ENCODE data around the gene ST6GALNAC3.
"Not testable (repeated sequence)": the region's sequence is repeated elsewhere in the genome, so short reads cannot be mapped to it uniquely, and the experiment has no call there.

Gene ST6GALNAC3

GRCh38 chr1:76237211-76237610, 162.7 kb downstream of the ST6GALNAC3 start:
- in situ Hi-C loops (cut with HindIII; ENCODE audit: low sequenced_read_pairs), result no loop called here

- in situ Hi-C loops (cut with HindIII; ENCODE audit: low sequenced_read_pairs), result no loop called here
These were observed 163.6 kb downstream of the ST6GALNAC3 start for GRCh38 chr1:76238094-76238628.

DNA sequence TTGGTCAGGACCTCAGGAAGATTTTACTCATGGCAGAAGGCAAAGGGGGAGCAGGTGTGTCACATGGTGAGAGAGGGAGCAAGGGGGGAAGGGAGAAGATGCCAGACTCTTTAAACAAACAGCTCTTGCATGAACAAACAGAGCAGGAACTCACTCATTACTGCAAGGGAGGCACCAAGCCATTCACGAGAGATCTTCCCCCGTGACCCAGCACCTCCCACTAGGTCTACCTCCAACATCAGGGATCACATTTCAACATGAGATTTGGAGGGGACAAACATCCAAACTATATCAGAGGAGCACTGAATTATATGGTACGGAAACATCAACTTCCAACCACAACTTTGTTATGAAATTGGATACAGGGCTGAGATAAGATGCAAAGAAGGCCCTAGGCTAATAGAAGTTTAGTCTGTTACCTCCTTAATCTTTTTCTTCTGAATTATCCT, 164.9 kb downstream of the ST6GALNAC3 start:
- in situ Hi-C loops (cut with HindIII; ENCODE audit: low sequenced_read_pairs), result no loop called here

DNA sequence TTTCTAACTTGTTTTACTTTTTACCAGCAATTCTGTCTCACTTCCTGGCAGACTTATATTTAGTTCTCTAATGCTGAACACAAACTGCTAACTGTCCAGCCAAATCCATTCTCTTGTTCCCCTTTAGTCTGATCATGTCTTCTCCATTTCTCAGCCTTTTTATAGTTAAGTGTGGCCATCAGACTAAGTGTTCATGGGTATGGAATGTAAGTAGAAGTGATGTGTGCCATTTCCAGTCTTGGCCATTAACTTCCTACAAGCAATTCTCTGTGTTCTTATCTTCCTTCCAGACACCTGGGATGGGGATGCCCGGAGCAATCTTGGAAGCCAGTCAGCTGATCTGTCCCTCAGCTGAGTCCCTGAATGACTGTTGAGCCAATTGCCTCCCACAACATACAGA, 165.8 kb downstream of the ST6GALNAC3 start:
- in situ Hi-C loops (cut with HindIII; ENCODE audit: low sequenced_read_pairs), result no loop called here

- in situ Hi-C loops (cut with HindIII; ENCODE audit: low sequenced_read_pairs), result not testable (repeated sequence)
These were observed 168.0 kb downstream of the ST6GALNAC3 start for GRCh38 chr1:76242587-76242986.

DNA sequence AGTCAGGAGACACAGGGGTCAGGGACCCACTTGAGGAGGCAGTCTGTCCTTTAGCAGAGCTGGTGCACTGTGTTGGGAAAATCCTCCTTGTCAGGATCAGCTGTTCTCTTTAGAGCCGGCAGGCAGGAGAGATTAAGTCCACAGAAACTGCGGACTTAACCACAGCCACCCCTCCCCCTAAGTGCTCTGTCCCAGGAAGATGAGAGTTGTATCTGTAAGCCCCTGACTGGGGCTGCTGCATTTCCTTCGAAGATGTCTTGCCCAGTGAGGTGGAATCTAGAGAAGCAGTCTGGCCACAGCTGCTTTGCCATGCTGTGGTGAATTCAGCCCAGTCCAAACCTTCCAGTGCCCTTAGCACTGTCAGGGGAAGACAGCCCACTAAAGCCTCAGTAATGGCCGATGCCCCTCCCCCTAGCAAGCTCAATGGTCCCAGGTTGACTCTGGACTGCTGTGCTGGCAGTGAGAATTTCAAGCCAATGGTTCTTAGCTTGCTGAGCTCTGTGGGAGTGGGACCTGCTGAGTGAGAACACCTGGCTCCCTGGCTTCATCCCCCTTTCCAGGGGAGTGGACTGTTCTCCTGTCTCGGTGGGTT, 172.8 kb downstream of the ST6GALNAC3 start:
- in situ Hi-C loops (cut with HindIII; ENCODE audit: low sequenced_read_pairs), result no loop called here

DNA sequence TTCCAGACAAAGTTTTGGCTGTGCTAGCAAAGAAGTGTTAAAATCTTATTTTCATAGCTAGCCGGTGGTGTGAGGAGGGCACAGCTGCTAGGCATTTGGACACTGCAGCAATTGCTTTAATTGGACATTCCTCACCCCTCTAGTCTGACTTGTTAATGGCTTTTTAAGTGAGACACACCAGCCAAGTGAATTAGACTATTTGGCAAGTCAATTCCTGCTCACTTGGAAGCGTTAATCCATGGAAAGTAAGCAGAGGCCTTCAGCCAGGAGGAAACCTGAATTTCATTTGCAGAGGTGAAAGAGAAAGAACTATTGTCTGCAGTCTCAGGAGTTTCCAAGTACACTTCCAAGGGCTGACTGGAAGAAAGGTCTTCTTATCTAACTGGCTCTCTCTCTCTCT, 175.7 kb downstream of the ST6GALNAC3 start:
- in situ Hi-C loops (cut with HindIII; ENCODE audit: low sequenced_read_pairs), result no loop called here

GRCh38 chr1:76252431-76252830, 177.9 kb downstream of the ST6GALNAC3 start:
- in situ Hi-C loops (cut with HindIII; ENCODE audit: low sequenced_read_pairs), result no loop called here

GRCh38 chr1:76254104-76255030, 179.8 kb downstream of the ST6GALNAC3 start:
- in situ Hi-C loops (cut with HindIII; ENCODE audit: low sequenced_read_pairs), result no loop called here

GRCh38 chr1:76256289-76257223, 182.0 kb downstream of the ST6GALNAC3 start:
- in situ Hi-C loops (cut with HindIII; ENCODE audit: low sequenced_read_pairs), result no loop called here

- in situ Hi-C loops (cut with HindIII; ENCODE audit: low sequenced_read_pairs), result no loop called here
These were observed 183.3 kb downstream of the ST6GALNAC3 start for GRCh38 chr1:76257823-76258222.

GRCh38 chr1:76259270-76259669, 184.7 kb downstream of the ST6GALNAC3 start:
- in situ Hi-C loops (cut with HindIII; ENCODE audit: low sequenced_read_pairs), result no loop called here

GRCh38 chr1:76260279-76260678, 185.7 kb downstream of the ST6GALNAC3 start:
- in situ Hi-C loops (cut with HindIII; ENCODE audit: low sequenced_read_pairs), result no loop called here

GRCh38 chr1:76262601-76263000, 188.1 kb downstream of the ST6GALNAC3 start:
- in situ Hi-C loops (cut with HindIII; ENCODE audit: low sequenced_read_pairs), result no loop called here

DNA sequence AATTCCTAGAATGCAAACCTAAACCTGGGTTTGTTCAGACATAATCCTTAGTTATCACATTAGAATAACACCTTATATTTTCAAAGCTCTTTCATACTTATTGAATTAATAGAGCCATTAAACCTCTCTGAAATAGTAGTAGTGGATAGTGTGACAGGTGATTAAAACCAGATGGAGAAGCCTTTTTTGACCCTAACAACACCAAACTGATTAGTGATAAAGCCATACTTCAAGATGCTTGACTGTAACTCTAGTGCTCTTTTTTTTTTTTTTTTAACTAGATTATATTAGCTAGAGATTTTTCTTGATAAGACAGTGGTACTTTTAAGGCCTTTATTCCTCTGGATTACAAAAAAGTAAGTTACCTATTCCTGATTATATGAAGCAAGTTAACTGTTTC, 190.1 kb downstream of the ST6GALNAC3 start:
- in situ Hi-C loops (cut with HindIII; ENCODE audit: low sequenced_read_pairs), result no loop called here

DNA sequence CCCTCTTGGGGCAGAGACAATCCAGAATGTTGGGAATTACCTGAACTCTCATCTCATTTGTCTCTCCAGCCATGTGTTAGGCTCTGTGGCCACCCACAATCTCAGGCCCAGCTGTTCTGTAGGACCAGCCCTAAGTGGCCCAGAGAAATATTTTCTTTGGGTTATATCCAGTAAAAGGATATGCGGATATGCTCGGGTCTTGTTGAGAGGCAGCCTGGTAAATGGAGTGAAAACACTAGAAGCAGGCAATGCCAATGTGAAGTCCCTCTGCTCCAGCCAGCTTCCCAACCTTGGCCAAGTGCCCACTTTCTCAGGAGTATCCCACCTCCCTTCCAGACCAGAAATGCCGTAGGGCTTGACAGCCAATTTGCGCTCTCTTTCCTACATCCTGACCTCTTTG, 192.2 kb downstream of the ST6GALNAC3 start:
- in situ Hi-C loops (cut with HindIII; ENCODE audit: low sequenced_read_pairs), result no loop called here

DNA sequence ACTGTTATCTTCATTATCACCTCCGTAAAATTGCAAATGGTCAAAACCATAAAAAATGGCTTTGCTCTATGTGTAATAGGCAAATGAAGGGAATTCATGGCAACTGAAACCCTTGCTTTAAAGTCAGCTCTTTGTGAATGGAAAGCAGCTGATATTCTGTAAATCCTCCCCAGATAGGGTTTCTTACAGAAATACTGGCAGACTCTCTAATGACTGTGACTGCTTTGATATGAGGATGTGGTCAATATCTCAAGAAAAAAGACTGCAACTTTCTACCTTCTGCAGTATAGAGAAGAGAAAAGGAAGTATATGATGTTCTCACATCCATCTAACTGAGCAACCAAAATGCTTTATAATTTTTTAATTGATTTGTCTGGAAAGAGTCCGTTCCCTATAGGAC, 193.1 kb downstream of the ST6GALNAC3 start:
- in situ Hi-C loops (cut with HindIII; ENCODE audit: low sequenced_read_pairs), result no loop called here

GRCh38 chr1:76268341-76268740, 193.8 kb downstream of the ST6GALNAC3 start:
- in situ Hi-C loops (cut with HindIII; ENCODE audit: low sequenced_read_pairs), result no loop called here

DNA sequence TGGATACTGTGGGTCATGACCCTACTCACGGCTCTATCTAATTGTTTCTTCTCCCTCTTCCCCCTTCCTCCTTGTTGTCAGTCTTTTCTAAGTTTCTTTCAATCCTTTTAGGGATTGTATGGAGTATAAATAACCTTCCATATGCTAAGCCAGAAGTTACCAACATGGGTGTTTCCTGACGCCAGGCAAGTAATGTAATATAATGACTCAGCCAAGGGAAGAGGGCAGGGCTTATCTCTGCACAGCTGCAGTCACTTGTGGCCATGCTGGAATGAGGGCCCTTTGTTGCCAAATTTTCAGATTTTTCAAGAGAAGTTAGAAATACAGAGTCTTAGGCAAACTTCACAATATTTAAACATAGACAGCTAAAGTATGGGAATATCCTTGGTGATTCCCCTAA, 194.6 kb downstream of the ST6GALNAC3 start:
- in situ Hi-C loops (cut with HindIII; ENCODE audit: low sequenced_read_pairs), result no loop called here

GRCh38 chr1:76274302-76274701, 199.8 kb downstream of the ST6GALNAC3 start:
- in situ Hi-C loops (cut with HindIII; ENCODE audit: low sequenced_read_pairs), result no loop called here

- in situ Hi-C loops (cut with HindIII; ENCODE audit: low sequenced_read_pairs), result no loop called here
These were observed 200.2 kb downstream of the ST6GALNAC3 start for GRCh38 chr1:76274718-76275117.

Data from endothelial cell of hepatic sinusoid (primary cell).